Immature natural killer cell (primary cell): ENCODE results near the gene RALGPS2. TPM values are rescaled to one million over a fixed set of nuclear protein-coding genes. Genes with fewer than 3 reads are reported as not detected.
A peak's percentile ranks its signal among the peaks of the same experiment; 100 is the strongest.

ENCODE experiments used
- DNase-seq, 3 donors: peaks; one replicate each; pipeline ENCODE4 v3.0.0; 2022; ENCODE audit warnings: mixed read lengths in 1 of 3
- H3K27ac Mint-ChIP-seq, 6 donors: one replicate each; pipeline ENCODE4 v1.8.0; 2020; ENCODE audit warnings: mixed read lengths in 6 of 6, mild to moderate bottlenecking in 5 of 6, inconsistent platforms in 4 of 6, moderate library complexity in 3 of 6
- H3K27me3 Mint-ChIP-seq, 3 donors: one replicate each; pipeline ENCODE4 v1.8.0; 2020 to 2021; ENCODE audit warnings: low read depth in 3 of 3, mild to moderate bottlenecking in 3 of 3, mixed read lengths in 3 of 3, moderate library complexity in 3 of 3, inconsistent platforms in 1 of 3
- H3K36me3 Mint-ChIP-seq, 3 donors: one replicate each; pipeline ENCODE4 v1.8.0; 2020; ENCODE audit warnings: mixed read lengths in 3 of 3, inconsistent platforms in 2 of 3, mild to moderate bottlenecking in 2 of 3
- H3K4me1 Mint-ChIP-seq, 2 donors: one replicate each; pipeline ENCODE4 v1.8.0; 2020; ENCODE audit warnings: inconsistent platforms in 2 of 2, mild to moderate bottlenecking in 2 of 2, mixed read lengths in 2 of 2, moderate library complexity in 1 of 2
- H3K4me3 Mint-ChIP-seq, 5 donors: one replicate each; pipeline ENCODE4 v1.8.0; 2020; ENCODE audit warnings: mild to moderate bottlenecking in 5 of 5, mixed read lengths in 5 of 5, inconsistent platforms in 3 of 5, moderate library complexity in 3 of 5
- H3K9me3 Mint-ChIP-seq, 6 donors: one replicate each; pipeline ENCODE4 v1.8.0; 2020; ENCODE audit warnings: mild to moderate bottlenecking in 6 of 6, mixed read lengths in 6 of 6, inconsistent platforms in 4 of 6, moderate library complexity in 3 of 6
- polyA plus RNA-seq, 3 donors: library from polyadenylated mRNA; unstranded; fragments of 300-500 nt; fragmentation: Illumina TruSeq; gene quantifications; one replicate each; pipeline ENCODE4 v1.2.3, GENCODE V29; 2021

The RALGPS2 gene
- polyA plus RNA-seq, 3 donors from 2014 or later: 4.7 to 7.2 TPM; not detected in 1

- H3K9me3 Mint-ChIP-seq: peaks cover 0 to 3% (median under 1%) of the 10 kb centered on the region in 6 donors
- DNase-seq: no peak
- H3K4me1 Mint-ChIP-seq: peaks cover 4 to 9% of the 10 kb centered on the region in 2 donors
- no peak overlapping the region for H3K27ac Mint-ChIP-seq
- peaks cover 0 to 3% (median 0%) of the 10 kb centered on the region in 3 donors for H3K27me3 Mint-ChIP-seq
- no peak overlapping the region for H3K4me3 Mint-ChIP-seq
- peaks cover 11 to 29% (median 27%) of the 10 kb centered on the region in 3 donors for H3K36me3 Mint-ChIP-seq
Observed at GRCh38 chr1:178898401-178898800, 173.4 kb downstream of the RALGPS2 start.

GRCh38 chr1:178899402-178899801, 174.4 kb downstream of the RALGPS2 start:
- H3K4me3 Mint-ChIP-seq: peak overlapping the region in 1 of 5 donors; percentile 33
- peaks cover 0 to 3% (median under 1%) of the 10 kb centered on the region in 6 donors for H3K9me3 Mint-ChIP-seq
- no peak for DNase-seq
- peaks cover 4 to 9% of the 10 kb centered on the region in 2 donors for H3K4me1 Mint-ChIP-seq
- H3K27me3 Mint-ChIP-seq: peaks cover 0 to 3% (median 0%) of the 10 kb centered on the region in 3 donors
- peaks cover 16 to 37% (median 30%) of the 10 kb centered on the region in 3 donors for H3K36me3 Mint-ChIP-seq
- peak overlapping the region in 2 of 6 donors; percentile 47 to 67 for H3K27ac Mint-ChIP-seq

- no peak overlapping the region for H3K27ac Mint-ChIP-seq
Observed at GRCh38 chr1:178901482-178902125, 176.6 kb downstream of the RALGPS2 start.

GRCh38 chr1:178908358-178908757, 183.3 kb downstream of the RALGPS2 start:
- Mint-ChIP-seq H3K36me3 (peaks cover 11 to 53% (median 31%) of the 10 kb centered on the region in 3 donors), H3K27me3 (peaks cover 0 to 3% (median 1%) of the 10 kb centered on the region in 3 donors), H3K9me3 (peaks cover 0 to 1% (median 0%) of the 10 kb centered on the region in 6 donors), H3K4me1 (no peaks in the 10 kb centered on the region), H3K27ac (no peak overlapping the region), H3K4me3 (no peak overlapping the region)
- no peak for DNase-seq

More at GRCh38 chr1:178901482-178902125, 176.6 kb downstream of the RALGPS2 start:
- Mint-ChIP-seq H3K36me3 (peaks cover 11 to 33% (median 21%) of the 10 kb centered on the region in 3 donors), H3K4me1 (peaks cover 4 to 9% of the 10 kb centered on the region in 2 donors), H3K4me3 (no peak overlapping the region), H3K9me3 (peaks cover 0 to 3% (median 0%) of the 10 kb centered on the region in 6 donors), H3K27me3 (no peaks in the 10 kb centered on the region)
- DNase-seq: no peak

- H3K36me3 Mint-ChIP-seq: peaks cover 10 to 42% (median 25%) of the 10 kb centered on the region in 3 donors
- no peak overlapping the region for H3K4me3 Mint-ChIP-seq
- DNase-seq: no peak
Observed at GRCh38 chr1:178910023-178910422, 185.0 kb downstream of the RALGPS2 start.

GRCh38 chr1:178912597-178912996, 187.6 kb downstream of the RALGPS2 start:
- no peaks in the 10 kb centered on the region for H3K4me1 Mint-ChIP-seq
- peaks cover 1 to 3% (median 1%) of the 10 kb centered on the region in 3 donors for H3K27me3 Mint-ChIP-seq
- H3K9me3 Mint-ChIP-seq: peaks cover 0 to 1% (median 0%) of the 10 kb centered on the region in 6 donors
- H3K4me3 Mint-ChIP-seq: no peak overlapping the region
- peaks cover 14 to 43% (median 34%) of the 10 kb centered on the region in 3 donors for H3K36me3 Mint-ChIP-seq
- DNase-seq: no peak
- no peak overlapping the region for H3K27ac Mint-ChIP-seq

More at GRCh38 chr1:178910023-178910422, 185.0 kb downstream of the RALGPS2 start:
- Mint-ChIP-seq H3K9me3 (peaks cover 0 to 1% (median 0%) of the 10 kb centered on the region in 6 donors), H3K27ac (no peak overlapping the region), H3K27me3 (peaks cover 1 to 3% (median 1%) of the 10 kb centered on the region in 3 donors), H3K4me1 (no peaks in the 10 kb centered on the region)

- DNase-seq: no peak
- H3K4me1 Mint-ChIP-seq: no peaks in the 10 kb centered on the region
- peaks cover 14 to 34% (median 22%) of the 10 kb centered on the region in 3 donors for H3K36me3 Mint-ChIP-seq
- H3K27ac Mint-ChIP-seq: no peak overlapping the region
- peaks cover 0 to 1% (median 0%) of the 10 kb centered on the region in 3 donors for H3K27me3 Mint-ChIP-seq
- no peaks in the 10 kb centered on the region for H3K9me3 Mint-ChIP-seq
- H3K4me3 Mint-ChIP-seq: no peak overlapping the region
Observed at GRCh38 chr1:178916448-178917174, 191.6 kb downstream of the RALGPS2 start.

GRCh38 chr1:178918308-178918707, 193.3 kb downstream of the RALGPS2 start:
- peaks cover 0 to 5% (median 0%) of the 10 kb centered on the region in 6 donors for H3K9me3 Mint-ChIP-seq
- H3K27ac Mint-ChIP-seq: no peak overlapping the region
- no peak overlapping the region for H3K4me3 Mint-ChIP-seq
- peaks cover 0 to 1% (median 0%) of the 10 kb centered on the region in 3 donors for H3K27me3 Mint-ChIP-seq
- DNase-seq: no peak
- no peaks in the 10 kb centered on the region for H3K4me1 Mint-ChIP-seq
- H3K36me3 Mint-ChIP-seq: peaks cover 8 to 29% (median 25%) of the 10 kb centered on the region in 3 donors

GRCh38 chr1:178918955-178919354, 193.9 kb downstream of the RALGPS2 start:
- no peak for DNase-seq
- peaks cover 0 to 5% (median 0%) of the 10 kb centered on the region in 6 donors for H3K9me3 Mint-ChIP-seq
- H3K36me3 Mint-ChIP-seq: peaks cover 8 to 29% (median 25%) of the 10 kb centered on the region in 3 donors
- peaks cover 0 to 1% (median 0%) of the 10 kb centered on the region in 3 donors for H3K27me3 Mint-ChIP-seq
- H3K4me1 Mint-ChIP-seq: no peaks in the 10 kb centered on the region
- no peak overlapping the region for H3K4me3 Mint-ChIP-seq
- H3K27ac Mint-ChIP-seq: no peak overlapping the region

GRCh38 chr1:178919581-178919980, 194.5 kb downstream of the RALGPS2 start:
- peaks cover 0 to 9% (median 4%) of the 10 kb centered on the region in 6 donors for H3K9me3 Mint-ChIP-seq
- DNase-seq: no peak
- H3K27me3 Mint-ChIP-seq: no peaks in the 10 kb centered on the region
- H3K4me1 Mint-ChIP-seq: no peaks in the 10 kb centered on the region
- H3K27ac Mint-ChIP-seq: no peak overlapping the region
- H3K4me3 Mint-ChIP-seq: no peak overlapping the region
- peaks cover 5 to 26% (median 26%) of the 10 kb centered on the region in 3 donors for H3K36me3 Mint-ChIP-seq

GRCh38 chr1:178921499-178921898, 196.5 kb downstream of the RALGPS2 start:
- H3K4me1 Mint-ChIP-seq: no peaks in the 10 kb centered on the region
- peaks cover 0 to 14% (median 7%) of the 10 kb centered on the region in 6 donors for H3K9me3 Mint-ChIP-seq
- no peak overlapping the region for H3K4me3 Mint-ChIP-seq
- no peak for DNase-seq
- H3K27ac Mint-ChIP-seq: no peak overlapping the region
- H3K36me3 Mint-ChIP-seq: peaks cover 3 to 32% (median 17%) of the 10 kb centered on the region in 3 donors
- no peaks in the 10 kb centered on the region for H3K27me3 Mint-ChIP-seq

GRCh38 chr1:178923512-178923911, 198.5 kb downstream of the RALGPS2 start:
- Mint-ChIP-seq H3K9me3 (peaks cover 0 to 14% (median 7%) of the 10 kb centered on the region in 6 donors), H3K27me3 (peaks cover 0 to 3% (median 0%) of the 10 kb centered on the region in 3 donors), H3K4me1 (no peaks in the 10 kb centered on the region), H3K4me3 (no peak overlapping the region), H3K27ac (no peak overlapping the region), H3K36me3 (peaks cover 0 to 25% (median 10%) of the 10 kb centered on the region in 3 donors)
- no peak for DNase-seq

GRCh38 chr1:178926046-178926445, 201.0 kb downstream of the RALGPS2 start:
- Mint-ChIP-seq H3K4me3 (no peak overlapping the region), H3K36me3 (peaks cover 0 to 25% (median 0%) of the 10 kb centered on the region in 3 donors), H3K9me3 (peaks cover 0 to 14% (median 7%) of the 10 kb centered on the region in 6 donors), H3K27ac (no peak overlapping the region), H3K27me3 (peaks cover 0 to 6% (median 2%) of the 10 kb centered on the region in 3 donors), H3K4me1 (no peaks in the 10 kb centered on the region)
- no peak for DNase-seq

GRCh38 chr1:178927003-178927402, 202.0 kb downstream of the RALGPS2 start:
- Mint-ChIP-seq H3K4me1 (no peaks in the 10 kb centered on the region), H3K27me3 (peaks cover 0 to 7% (median 2%) of the 10 kb centered on the region in 3 donors), H3K36me3 (peaks cover 0 to 24% (median 0%) of the 10 kb centered on the region in 3 donors), H3K27ac (no peak overlapping the region), H3K9me3 (peaks cover 0 to 14% (median 7%) of the 10 kb centered on the region in 6 donors), H3K4me3 (no peak overlapping the region)
- DNase-seq: no peak
